ENCODE results near the gene ZSWIM6. TPM values are rescaled to one million over a fixed set of nuclear protein-coding genes. Genes with fewer than 3 reads are reported as not detected.
A peak's percentile ranks its signal among the peaks of the same experiment; 100 is the strongest.

Gene ZSWIM6
- total and polyA plus RNA-seq, 2 experiments from 2014 or later = 9.0 to 12.7 TPM

DNA sequence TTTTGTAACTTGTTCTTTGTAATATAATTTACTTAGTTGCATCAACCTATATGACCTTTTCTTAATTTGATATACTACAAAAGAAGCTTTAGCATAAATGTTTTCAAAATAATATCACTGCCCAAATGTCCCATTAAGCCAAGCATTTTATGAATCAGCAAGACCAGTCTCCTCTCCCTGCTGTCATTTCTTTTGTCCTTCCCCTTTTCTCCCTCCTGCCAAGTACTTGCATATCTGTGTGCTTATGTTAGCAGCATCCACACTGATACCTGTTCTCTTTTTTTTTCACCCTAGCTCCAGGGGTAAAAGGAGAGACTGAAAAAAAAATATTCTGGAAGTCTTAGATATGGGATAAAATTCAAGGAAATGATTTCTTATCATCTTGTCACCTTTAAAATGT, 69.7 kb downstream of the ZSWIM6 start:
- no peaks in the 10 kb centered on the region for H3K9me2 ChIP-seq (replicated peaks; ENCODE audit: insufficient read depth)
- H3K4me2 ChIP-seq = no peak overlapping the region
- H2AFZ ChIP-seq = no peak overlapping the region
- no peaks in the 10 kb centered on the region for H3K36me3 ChIP-seq (replicated peaks; ENCODE audit: insufficient read depth, low read depth)
- no peak overlapping the region for H3K4me3 ChIP-seq
- peaks cover 3% of the 10 kb centered on the region for H3K4me1 ChIP-seq (ENCODE audit: insufficient read depth)
- peaks cover 94% of the 10 kb centered on the region for H3K79me2 ChIP-seq
- no peak for DNase-seq (ENCODE audit: low spot score)
- TF ChIP-seq, protein P1, sequence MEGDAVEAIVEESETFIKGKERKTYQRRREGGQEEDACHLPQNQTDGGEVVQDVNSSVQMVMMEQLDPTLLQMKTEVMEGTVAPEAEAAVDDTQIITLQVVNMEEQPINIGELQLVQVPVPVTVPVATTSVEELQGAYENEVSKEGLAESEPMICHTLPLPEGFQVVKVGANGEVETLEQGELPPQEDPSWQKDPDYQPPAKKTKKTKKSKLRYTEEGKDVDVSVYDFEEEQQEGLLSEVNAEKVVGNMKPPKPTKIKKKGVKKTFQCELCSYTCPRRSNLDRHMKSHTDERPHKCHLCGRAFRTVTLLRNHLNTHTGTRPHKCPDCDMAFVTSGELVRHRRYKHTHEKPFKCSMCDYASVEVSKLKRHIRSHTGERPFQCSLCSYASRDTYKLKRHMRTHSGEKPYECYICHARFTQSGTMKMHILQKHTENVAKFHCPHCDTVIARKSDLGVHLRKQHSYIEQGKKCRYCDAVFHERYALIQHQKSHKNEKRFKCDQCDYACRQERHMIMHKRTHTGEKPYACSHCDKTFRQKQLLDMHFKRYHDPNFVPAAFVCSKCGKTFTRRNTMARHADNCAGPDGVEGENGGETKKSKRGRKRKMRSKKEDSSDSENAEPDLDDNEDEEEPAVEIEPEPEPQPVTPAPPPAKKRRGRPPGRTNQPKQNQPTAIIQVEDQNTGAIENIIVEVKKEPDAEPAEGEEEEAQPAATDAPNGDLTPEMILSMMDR (IDR thresholded peaks at IDR 0.05; ENCODE audit: poor library complexity) = no peak
- no peak for TF ChIP-seq EZH2phosphoT487 (IDR thresholded peaks at IDR 0.05; ENCODE audit: low read depth, severe bottlenecking, unreplicated experiment)
- TF ChIP-seq EZH2 (IDR thresholded peaks at IDR 0.05; ENCODE audit: borderline replicate concordance) = no peak
- peaks cover 4% of the 10 kb centered on the region for H4K20me1 ChIP-seq (ENCODE audit: insufficient read depth, poor library complexity, severe bottlenecking)
- no peaks in the 10 kb centered on the region for H3K9me3 ChIP-seq (ENCODE audit: low read depth)
- H3K27ac ChIP-seq = no peak overlapping the region
- H3K27me3 ChIP-seq = no peaks in the 10 kb centered on the region

DNA sequence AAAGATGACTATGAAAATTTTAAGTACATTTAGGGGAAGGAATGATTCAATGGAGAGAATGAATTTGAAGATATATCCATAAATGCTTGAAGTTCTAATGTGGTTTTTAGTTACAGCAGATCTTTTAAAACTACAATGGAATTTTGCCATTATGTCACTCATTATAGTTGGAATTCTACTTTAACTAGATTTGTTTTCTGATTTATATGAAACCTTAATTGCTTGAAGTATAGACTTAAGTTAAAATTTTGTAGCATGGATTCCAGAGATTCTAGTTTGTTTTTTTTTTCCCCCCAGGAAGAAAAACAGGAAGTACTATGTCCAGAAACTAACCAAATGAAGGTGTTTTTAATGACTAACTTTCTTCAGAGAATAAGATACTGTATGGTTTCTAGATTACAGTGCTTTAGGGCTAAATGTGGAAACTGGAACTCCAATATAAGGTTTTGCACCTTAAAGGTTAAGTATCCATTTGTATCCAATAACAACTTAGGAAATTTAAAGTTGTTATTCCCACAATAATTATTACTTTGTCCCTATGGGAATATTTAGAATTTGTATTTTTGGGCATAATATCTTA, 70.3 kb downstream of the ZSWIM6 start:
- Histone ChIP-seq H3K4me2 (no peak overlapping the region), H2AFZ (no peak overlapping the region), H3K79me2 (peaks cover 94% of the 10 kb centered on the region)

DNA sequence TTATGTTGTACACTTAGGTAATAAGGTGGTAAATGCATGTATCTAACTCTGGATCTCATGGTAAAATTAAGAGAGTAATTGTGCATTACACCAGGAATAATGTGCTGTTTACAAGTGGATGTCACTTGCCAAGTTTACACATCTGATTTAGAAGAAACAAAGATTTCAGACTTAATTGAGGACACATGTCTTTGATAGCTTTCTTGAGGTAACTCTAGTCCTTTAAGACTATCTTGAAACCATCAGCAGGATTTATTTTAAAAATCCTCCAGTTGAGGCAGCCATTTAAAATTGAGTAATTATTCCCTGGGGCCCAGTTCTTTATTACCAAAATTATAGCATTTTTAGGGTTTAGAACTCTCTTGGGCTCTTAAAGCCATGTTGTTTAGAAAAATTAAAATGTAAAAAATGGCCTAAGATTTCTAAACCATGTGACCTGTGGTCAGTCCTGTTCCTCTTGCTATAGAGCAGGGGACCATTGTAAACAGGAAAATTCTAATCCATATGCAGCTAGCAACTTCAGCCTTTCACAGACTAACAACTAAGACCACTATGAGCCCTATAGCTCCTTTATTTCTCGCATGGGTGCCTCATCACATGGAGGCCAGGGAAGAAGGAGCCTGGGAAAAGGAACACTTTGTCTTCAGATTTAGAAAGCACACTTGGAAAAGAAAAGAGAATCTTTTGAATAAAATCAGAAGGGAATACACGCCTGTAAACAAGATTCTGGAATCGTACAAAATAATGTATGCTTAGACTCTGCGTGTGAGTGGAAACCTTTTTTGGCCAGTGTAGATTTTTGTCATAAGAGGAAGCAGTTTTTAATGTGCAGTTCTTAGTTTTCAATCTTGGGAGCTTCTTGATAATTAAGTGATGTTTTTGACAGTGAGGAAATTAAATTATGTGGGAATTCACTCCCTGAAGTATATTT, 71.2 kb downstream of the ZSWIM6 start:
- Histone ChIP-seq H3K4me1 (ENCODE audit: insufficient read depth) (peaks cover 8% of the 10 kb centered on the region), H3K36me3 (replicated peaks; ENCODE audit: insufficient read depth, low read depth) (no peaks in the 10 kb centered on the region), H3K4me2 (peak overlapping the region; percentile 49), H3K27me3 (no peaks in the 10 kb centered on the region), H3K4me3 (no peak overlapping the region), H3K9me3 (ENCODE audit: low read depth) (no peaks in the 10 kb centered on the region), H3K27ac (peak overlapping the region; percentile 42), H4K20me1 (ENCODE audit: insufficient read depth, poor library complexity, severe bottlenecking) (peaks cover 4% of the 10 kb centered on the region), H3K9me2 (replicated peaks; ENCODE audit: insufficient read depth) (no peaks in the 10 kb centered on the region), H2AFZ (no peak overlapping the region), H3K79me2 (peaks cover 94% of the 10 kb centered on the region)
- no peak for DNase-seq (ENCODE audit: low spot score)
- TF ChIP-seq, protein P1 (IDR thresholded peaks at IDR 0.05; ENCODE audit: poor library complexity) = no peak
- no peak for TF ChIP-seq EZH2phosphoT487 (IDR thresholded peaks at IDR 0.05; ENCODE audit: low read depth, severe bottlenecking, unreplicated experiment)
- no peak for TF ChIP-seq EZH2 (IDR thresholded peaks at IDR 0.05; ENCODE audit: borderline replicate concordance)
- WGBS (ENCODE audit: low lambda C conversion rate, missing lambda C conversion rate) = 72% methylated on average over 4 of the region's 4 CpGs

More for the DNA sequence above, 70.3 kb downstream of the ZSWIM6 start:
- no peaks in the 10 kb centered on the region for H3K9me3 ChIP-seq (ENCODE audit: low read depth)
- no peaks in the 10 kb centered on the region for H3K36me3 ChIP-seq (replicated peaks; ENCODE audit: insufficient read depth, low read depth)
- DNase-seq (ENCODE audit: low spot score) = no peak
- H3K27ac ChIP-seq = no peak overlapping the region
- TF ChIP-seq EZH2 (IDR thresholded peaks at IDR 0.05; ENCODE audit: borderline replicate concordance) (no peak), EZH2phosphoT487 (IDR thresholded peaks at IDR 0.05; ENCODE audit: low read depth, severe bottlenecking, unreplicated experiment) (no peak)
- TF ChIP-seq, protein P1 (IDR thresholded peaks at IDR 0.05; ENCODE audit: poor library complexity) = no peak
- H3K4me1 ChIP-seq (ENCODE audit: insufficient read depth) = peaks cover 3% of the 10 kb centered on the region
- H3K27me3 ChIP-seq = no peaks in the 10 kb centered on the region
- no peaks in the 10 kb centered on the region for H3K9me2 ChIP-seq (replicated peaks; ENCODE audit: insufficient read depth)
- peaks cover 4% of the 10 kb centered on the region for H4K20me1 ChIP-seq (ENCODE audit: insufficient read depth, poor library complexity, severe bottlenecking)
- H3K4me3 ChIP-seq = no peak overlapping the region
